ENCODE measurements around the gene GDF3.
"Not testable (repeated sequence)": the region's sequence is repeated elsewhere in the genome, so short reads cannot be mapped to it uniquely, and the experiment has no call there.

The GDF3 gene

GRCh38 chr12:7679251-7680045 is 16.1 kb downstream of the GDF3 start:
- Histone ChIP-seq H3K27ac (ENCODE audit: low read length) (no peak overlapping the region), H3K4me1 (ENCODE audit: insufficient read depth, low read length) (no peaks in the 10 kb centered on the region), H3K36me3 (ENCODE audit: insufficient read depth, low read length) (no peaks in the 10 kb centered on the region), H3K27me3 (ENCODE audit: insufficient read depth, low read length, poor library complexity) (no peaks in the 10 kb centered on the region), H4K20me1 (ENCODE audit: insufficient read depth, low read length) (no peaks in the 10 kb centered on the region), H3K79me2 (ENCODE audit: insufficient read depth, low read length) (no peaks in the 10 kb centered on the region), H3K4me3 (ENCODE audit: low read depth in 1 of 2, low read length in 2 of 2) (no peak overlapping the region), H3K4me2 (ENCODE audit: insufficient read depth, low read length) (no peak overlapping the region), H2AFZ (ENCODE audit: low read depth, low read length) (no peak overlapping the region), H3K9ac (ENCODE audit: low read depth, low read length) (no peak overlapping the region), H3K9me3 (ENCODE audit: insufficient read depth, low read length, severe bottlenecking) (no peaks in the 10 kb centered on the region)
- no peak for ATAC-seq (ENCODE audit: insufficient read depth, low read depth)
- DNase-seq: no peak
- TF ChIP-seq EZH2 (IDR thresholded peaks at IDR 0.05; ENCODE audit: borderline replicate concordance, low read depth, low read length, severe bottlenecking) (no peak), CTCF (IDR thresholded peaks at IDR 0.05; ENCODE audit: borderline replicate concordance, extremely low read depth, low read length, poor library complexity, severe bottlenecking) (no peak)

- Histone ChIP-seq H3K4me3 (ENCODE audit: low read depth in 1 of 2, low read length in 2 of 2) (no peak overlapping the region), H3K79me2 (ENCODE audit: insufficient read depth, low read length) (no peaks in the 10 kb centered on the region), H4K20me1 (ENCODE audit: insufficient read depth, low read length) (no peaks in the 10 kb centered on the region), H3K27ac (ENCODE audit: low read length) (no peak overlapping the region), H3K4me2 (ENCODE audit: insufficient read depth, low read length) (no peak overlapping the region), H3K27me3 (ENCODE audit: insufficient read depth, low read length, poor library complexity) (no peaks in the 10 kb centered on the region), H2AFZ (ENCODE audit: low read depth, low read length) (no peak overlapping the region), H3K9ac (ENCODE audit: low read depth, low read length) (no peak overlapping the region), H3K36me3 (ENCODE audit: insufficient read depth, low read length) (no peaks in the 10 kb centered on the region), H3K4me1 (ENCODE audit: insufficient read depth, low read length) (no peaks in the 10 kb centered on the region), H3K9me3 (ENCODE audit: insufficient read depth, low read length, severe bottlenecking) (no peaks in the 10 kb centered on the region)
- DNase-seq (no peak), ATAC-seq (ENCODE audit: insufficient read depth, low read depth) (no peak)
- TF ChIP-seq CTCF (IDR thresholded peaks at IDR 0.05; ENCODE audit: borderline replicate concordance, extremely low read depth, low read length, poor library complexity, severe bottlenecking) (no peak), EZH2 (IDR thresholded peaks at IDR 0.05; ENCODE audit: borderline replicate concordance, low read depth, low read length, severe bottlenecking) (no peak)
Observed at GRCh38 chr12:7678744-7679143, 16.8 kb downstream of the GDF3 start.

GRCh38 chr12:7677432-7677888 is 18.1 kb downstream of the GDF3 start:
- H3K9me3 ChIP-seq (ENCODE audit: insufficient read depth, low read length, severe bottlenecking); H3K27ac ChIP-seq (ENCODE audit: low read length); H3K4me2 ChIP-seq (ENCODE audit: insufficient read depth, low read length); H3K36me3 ChIP-seq (ENCODE audit: insufficient read depth, low read length); H3K9ac ChIP-seq (ENCODE audit: low read depth, low read length); H3K4me3 ChIP-seq (ENCODE audit: low read depth in 1 of 2, low read length in 2 of 2); DNase-seq; H3K4me1 ChIP-seq (ENCODE audit: insufficient read depth, low read length); H4K20me1 ChIP-seq (ENCODE audit: insufficient read depth, low read length); H3K27me3 ChIP-seq (ENCODE audit: insufficient read depth, low read length, poor library complexity); H3K79me2 ChIP-seq (ENCODE audit: insufficient read depth, low read length); H2AFZ ChIP-seq (ENCODE audit: low read depth, low read length): not testable (repeated sequence)
- ATAC-seq (ENCODE audit: insufficient read depth, low read depth): peak; percentile 58; the same call in 2 of the 3 replicates
- TF ChIP-seq CTCF (IDR thresholded peaks at IDR 0.05; ENCODE audit: borderline replicate concordance, extremely low read depth, low read length, poor library complexity, severe bottlenecking): peak; percentile 50

GRCh38 chr12:7675455-7675854 is 20.1 kb downstream of the GDF3 start:
- H3K9ac ChIP-seq (ENCODE audit: low read depth, low read length); H3K4me2 ChIP-seq (ENCODE audit: insufficient read depth, low read length); ATAC-seq (ENCODE audit: insufficient read depth, low read depth); H3K36me3 ChIP-seq (ENCODE audit: insufficient read depth, low read length); H2AFZ ChIP-seq (ENCODE audit: low read depth, low read length); H3K9me3 ChIP-seq (ENCODE audit: insufficient read depth, low read length, severe bottlenecking); H4K20me1 ChIP-seq (ENCODE audit: insufficient read depth, low read length); H3K27ac ChIP-seq (ENCODE audit: low read length); H3K27me3 ChIP-seq (ENCODE audit: insufficient read depth, low read length, poor library complexity); DNase-seq; H3K79me2 ChIP-seq (ENCODE audit: insufficient read depth, low read length); H3K4me3 ChIP-seq (ENCODE audit: low read depth in 1 of 2, low read length in 2 of 2); H3K4me1 ChIP-seq (ENCODE audit: insufficient read depth, low read length): not testable (repeated sequence)
